Measurements from ENCODE around the gene HTRA3.

- TF ChIP-seq CTCF (IDR thresholded peaks at IDR 0.05; ENCODE audit: low read depth, low read length) (no peak), EZH2phosphoT487 (IDR thresholded peaks at IDR 0.05; ENCODE audit: low read depth) (no peak)
Measured at GRCh38 chr4:8275548-8275910, 6.0 kb downstream of the HTRA3 start.
